Liver (tissue), 9 donors: Measurements from ENCODE around the gene ARHGAP21. TPM values are rescaled to one million over a fixed set of nuclear protein-coding genes. Genes with fewer than 3 reads are reported as not detected.

Experiments
- DNase-seq: peaks from one replicate; pipeline ENCODE4 v3.0.0-alpha.2; 2017; ENCODE audit warnings: low spot score
- H3K27ac ChIP-seq, 2 donors: one replicate each; pipeline ENCODE4 v1.7.0; 2013; ENCODE audit warnings: inconsistent platforms in 2 of 2, low read length in 2 of 2, control low read depth in 1 of 2, low read depth in 1 of 2, mild to moderate bottlenecking in 1 of 2
- H3K27me3 ChIP-seq, 4 donors: one replicate each; pipeline versions ENCODE4 v1.6.1 to v1.7.0; 2013; ENCODE audit warnings: low read length in 3 of 4, inconsistent platforms in 1 of 4, mild to moderate bottlenecking in 1 of 4, moderate library complexity in 1 of 4; ENCODE audit not compliant: control insufficient read depth in 4 of 4, insufficient read depth in 4 of 4
- H3K36me3 ChIP-seq, 4 donors: one replicate each; pipeline versions ENCODE4 v1.6.1 to v1.7.0; 2013; ENCODE audit warnings: low read length in 3 of 4, mild to moderate bottlenecking in 3 of 4, low read depth in 1 of 4, moderate library complexity in 1 of 4; ENCODE audit not compliant: control insufficient read depth in 4 of 4, insufficient read depth in 3 of 4
- H3K4me1 ChIP-seq, 4 donors: one replicate each; pipeline versions ENCODE4 v1.6.1 to v1.7.0; 2013; ENCODE audit warnings: low read length in 3 of 4, mild to moderate bottlenecking in 3 of 4, moderate library complexity in 1 of 4; ENCODE audit not compliant: control insufficient read depth in 4 of 4, insufficient read depth in 4 of 4
- H3K4me3 ChIP-seq, 3 donors: one replicate each; pipeline versions ENCODE4 v1.6.1 to v1.7.0; 2013; ENCODE audit warnings: low read length in 3 of 3, control low read depth in 1 of 3, low read depth in 1 of 3, mild to moderate bottlenecking in 1 of 3
- H3K9ac ChIP-seq, 2 donors: one replicate each; pipeline ENCODE4 v1.7.0; 2013; ENCODE audit warnings: low read length in 2 of 2, mild to moderate bottlenecking in 2 of 2, moderate library complexity in 2 of 2, control low read depth in 1 of 2, low read depth in 1 of 2
- H3K9me3 ChIP-seq, 4 donors: one replicate each; pipeline versions ENCODE4 v1.6.1 to v1.7.0; 2013; ENCODE audit warnings: low read length in 3 of 4; ENCODE audit not compliant: control insufficient read depth in 4 of 4
- EGR1 ChIP-seq, 2 donors: IDR thresholded peaks; 2 replicates each; pipeline ENCODE4 v1.6.1; 2016 to 2018; ENCODE audit warnings: antibody characterized with exemption in 2 of 2, low read depth in 2 of 2
- FOXA2 ChIP-seq: IDR thresholded peaks from 2 replicates; pipeline ENCODE4 v1.6.1; 2016; ENCODE audit warnings: antibody characterized with exemption
- GABPA ChIP-seq, 2 donors: IDR thresholded peaks in 1 of 2; conservative IDR thresholded peaks in 1 of 2; 2 replicates each; pipeline ENCODE4 v1.6.1; 2016; ENCODE audit warnings: antibody characterized with exemption in 2 of 2, mild to moderate bottlenecking in 1 of 2, moderate library complexity in 1 of 2
- HNF4A ChIP-seq, 2 donors: conservative IDR thresholded peaks; 2 replicates each; pipeline ENCODE4 v1.6.1; 2016; ENCODE audit warnings: antibody characterized with exemption in 2 of 2, mild to moderate bottlenecking in 2 of 2
- JUND ChIP-seq, 2 donors: IDR thresholded peaks; 2 replicates each; pipeline ENCODE4 v1.6.1; 2016; ENCODE audit warnings: antibody characterized with exemption in 2 of 2
- MAX ChIP-seq: IDR thresholded peaks from 2 replicates; pipeline ENCODE4 v1.6.1; 2016; ENCODE audit warnings: antibody characterized with exemption
- NR2F2 ChIP-seq: IDR thresholded peaks from 2 replicates; pipeline ENCODE4 v1.6.1; 2016; ENCODE audit warnings: antibody characterized with exemption
- REST ChIP-seq: IDR thresholded peaks from 2 replicates; pipeline ENCODE4 v1.6.1; 2016; ENCODE audit warnings: antibody characterized with exemption, mild to moderate bottlenecking
- RXRA ChIP-seq, 2 donors: IDR thresholded peaks; 2 replicates each; pipeline ENCODE4 v1.6.1; 2017 to 2018; ENCODE audit warnings: antibody characterized with exemption in 2 of 2, mild to moderate bottlenecking in 1 of 2
- SP1 ChIP-seq: IDR thresholded peaks from 2 replicates; pipeline ENCODE4 v1.6.1; 2018; ENCODE audit warnings: antibody characterized with exemption, mild to moderate bottlenecking
- TAF1 ChIP-seq: conservative IDR thresholded peaks from 2 replicates; pipeline ENCODE4 v1.6.1; 2016; ENCODE audit warnings: antibody characterized with exemption, mild to moderate bottlenecking
- ZBTB33 ChIP-seq: IDR thresholded peaks from 2 replicates; pipeline ENCODE4 v1.6.1; 2016; ENCODE audit warnings: antibody characterized with exemption
- WGBS: extraction: QIAGEN DNeasy Blood & Tissue Kit; methylation state at CpG from one replicate; pipeline ENCODE4 v1.1.7; 2013; 5-methylcytosine and 5-hydroxymethylcytosine counted together
- polyA plus RNA-seq, 2 donors: library from polyadenylated mRNA; stranded (reverse) in 1 of 2; unstranded in 1 of 2; fragments of 200-250 nt in 1 of 2; fragments of >200 nt in 1 of 2; fragmentation: Nextera tagmentation in 1 of 2; extraction: Ambion mirVana in 1 of 2; gene quantifications; one replicate each; pipeline versions ENCODE4 v1.2.1 to v1.2.3, GENCODE V29; 2013 to 2015
- total RNA-seq, 2 donors: library from RNA; depleted of rRNA; stranded (reverse); fragments of >200 nt; gene quantifications; one replicate each; pipeline ENCODE4 v1.2.3, GENCODE V29; 2014
- donor health status: healthy.
- donor health status: healthy.
- donor health status: healthy.
- donor health status: healthy.
- donor health status: healthy.

Gene ARHGAP21
- total and polyA plus RNA-seq, 4 donors, result 7.8 to 30.6 (median 15.7) TPM

- Histone ChIP-seq H3K27ac (no peak overlapping the region), H3K4me1 (peaks cover 0 to 1% (median 0%) of the 10 kb centered on the region in 4 donors), H3K4me3 (no peak overlapping the region), H3K9me3 (no peaks in the 10 kb centered on the region), H3K9ac (no peak overlapping the region), H3K27me3 (no peaks in the 10 kb centered on the region), H3K36me3 (no peaks in the 10 kb centered on the region)
- 97% methylated on average over 3 of the region's 3 CpGs for WGBS
- DNase-seq, result no peak
- TF ChIP-seq REST (no peak), GABPA (IDR thresholded peaks at IDR 0.05 in 1 of 2, conservative IDR thresholded peaks at IDR 0.05 in 1 of 2) (no peak), RXRA (IDR thresholded peaks at IDR 0.05) (no peak), FOXA2 (no peak), MAX (no peak), EGR1 (IDR thresholded peaks at IDR 0.05; ENCODE audit: low read depth in 2 of 2) (no peak), TAF1 (no peak)
Measured at GRCh38 chr10:24698270-24698669, 25.4 kb downstream of the ARHGAP21 start.

GRCh38 chr10:24697080-24697479, 26.6 kb downstream of the ARHGAP21 start:
- DNase-seq, result no peak
- Histone ChIP-seq H3K4me3 (no peak overlapping the region), H3K9me3 (no peaks in the 10 kb centered on the region), H3K27ac (no peak overlapping the region), H3K9ac (no peak overlapping the region), H3K4me1 (peaks cover 0 to 1% (median 0%) of the 10 kb centered on the region in 4 donors), H3K27me3 (no peaks in the 10 kb centered on the region), H3K36me3 (no peaks in the 10 kb centered on the region)
- TF ChIP-seq TAF1 (no peak), NR2F2 (no peak), ZBTB33 (no peak), JUND (IDR thresholded peaks at IDR 0.05) (no peak), HNF4A (conservative IDR thresholded peaks at IDR 0.05) (no peak), SP1 (no peak), REST (no peak)
- 96% methylated on average over 2 of the region's 2 CpGs for WGBS
